ENCODE measurements around the gene MORF4L1. TPM values are rescaled to one million over a fixed set of nuclear protein-coding genes. Genes with fewer than 3 reads are reported as not detected.

Gene MORF4L1
- total and polyA plus RNA-seq, 2 experiments from 2014 or later: 520 to 571 TPM

- no peak for TF ChIP-seq POLR2AphosphoS5 (IDR thresholded peaks at IDR 0.05; ENCODE audit: low read depth)
- no peak for TF ChIP-seq NANOG (IDR thresholded peaks at IDR 0.05; ENCODE audit: borderline replicate concordance)
- TF ChIP-seq EZH2 (IDR thresholded peaks at IDR 0.05; ENCODE audit: low read depth, unreplicated experiment): no peak
- no peak for TF ChIP-seq REST (IDR thresholded peaks at IDR 0.05; ENCODE audit: unreplicated experiment)
- TF ChIP-seq, protein P1, sequence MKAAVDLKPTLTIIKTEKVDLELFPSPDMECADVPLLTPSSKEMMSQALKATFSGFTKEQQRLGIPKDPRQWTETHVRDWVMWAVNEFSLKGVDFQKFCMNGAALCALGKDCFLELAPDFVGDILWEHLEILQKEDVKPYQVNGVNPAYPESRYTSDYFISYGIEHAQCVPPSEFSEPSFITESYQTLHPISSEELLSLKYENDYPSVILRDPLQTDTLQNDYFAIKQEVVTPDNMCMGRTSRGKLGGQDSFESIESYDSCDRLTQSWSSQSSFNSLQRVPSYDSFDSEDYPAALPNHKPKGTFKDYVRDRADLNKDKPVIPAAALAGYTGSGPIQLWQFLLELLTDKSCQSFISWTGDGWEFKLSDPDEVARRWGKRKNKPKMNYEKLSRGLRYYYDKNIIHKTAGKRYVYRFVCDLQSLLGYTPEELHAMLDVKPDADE (IDR thresholded peaks at IDR 0.05): no peak
- TF ChIP-seq ZNF114 (CRISPR knock-in tag; IDR thresholded peaks at IDR 0.05): no peak
These were observed 36.5 kb downstream of the MORF4L1 start (continued) for GRCh38 chr15:78909160-78909695.

- DNase-seq (ENCODE audit: low spot score): peak; percentile 84
- H3K27ac ChIP-seq (ENCODE audit: low read depth): 0 out of 2 replicates have a peak overlapping the region, but pooled peaks have one; percentile 0
- Mint-ChIP-seq H3K27ac (peak overlapping the region; percentile 48; the same call in 1 of the 2 replicates), H3K4me3 (no peak overlapping the region), H3K4me1 (peaks cover 27% of the 10 kb centered on the region), H3K27me3 (ENCODE audit: insufficient read depth, low read depth, poor library complexity) (peaks cover 5% of the 10 kb centered on the region), H3K9me3 (no peaks in the 10 kb centered on the region), H3K36me3 (ENCODE audit: low read depth) (peaks cover 52% of the 10 kb centered on the region)
- peaks cover 25% of the 10 kb centered on the region for H3K79me2 ChIP-seq (replicated peaks; ENCODE audit: insufficient read depth)
- no peak overlapping the region for H3K4me3 ChIP-seq
- no peak overlapping the region for H2AFZ ChIP-seq
- H3F3A ChIP-seq (replicated peaks; ENCODE audit: low read depth): peaks cover 19% of the 10 kb centered on the region; the same call in 1 of the 2 replicates
- H3K4me2 ChIP-seq: no peak overlapping the region
- peak; percentile 78 for ATAC-seq
- TF ChIP-seq STAT1 (IDR thresholded peaks at IDR 0.05; ENCODE audit: unreplicated experiment) (no peak), EZH2phosphoT487 (IDR thresholded peaks at IDR 0.05; ENCODE audit: unreplicated experiment) (no peak), REST (IDR thresholded peaks at IDR 0.05; ENCODE audit: unreplicated experiment) (no peak), NANOG (IDR thresholded peaks at IDR 0.05; ENCODE audit: borderline replicate concordance) (no peak), CTCF (conservative IDR thresholded peaks at IDR 0.05; ENCODE audit: low read depth in 2 of 2) (peak; percentile 93 to 94), ZNF331 (CRISPR knock-in tag; IDR thresholded peaks at IDR 0.05; ENCODE audit: low read depth) (no peak), EZH2 (IDR thresholded peaks at IDR 0.05; ENCODE audit: low read depth, unreplicated experiment) (no peak)
- peaks cover 37% of the 10 kb centered on the region for H4K20me1 ChIP-seq (replicated peaks; ENCODE audit: insufficient read depth)
- H3K27me3 ChIP-seq (ENCODE audit: insufficient read depth): no peaks in the 10 kb centered on the region
- peaks cover 8% of the 10 kb centered on the region for H3K36me3 ChIP-seq (ENCODE audit: insufficient read depth)
- peaks cover 3% of the 10 kb centered on the region; the same call in 1 of the 2 replicates for H3K4me1 ChIP-seq (ENCODE audit: insufficient read depth)
- no peaks in the 10 kb centered on the region for H3K9me2 ChIP-seq (ENCODE audit: insufficient read depth)
These were observed 37.1 kb downstream of the MORF4L1 start for GRCh38 chr15:78909791-78910228.

All from GM23338 (cell line).